ENCODE measurements around the gene CARD19. TPM values are rescaled to one million over a fixed set of nuclear protein-coding genes. Genes with fewer than 3 reads are reported as not detected.
A peak's percentile ranks its signal among the peaks of the same experiment; 100 is the strongest.
"Not testable (repeated sequence)": the region's sequence is repeated elsewhere in the genome, so short reads cannot be mapped to it uniquely, and the experiment has no call there.

CARD19 gene
- total RNA-seq, 1 experiment from 2014 or later = 36.6 TPM

DNA sequence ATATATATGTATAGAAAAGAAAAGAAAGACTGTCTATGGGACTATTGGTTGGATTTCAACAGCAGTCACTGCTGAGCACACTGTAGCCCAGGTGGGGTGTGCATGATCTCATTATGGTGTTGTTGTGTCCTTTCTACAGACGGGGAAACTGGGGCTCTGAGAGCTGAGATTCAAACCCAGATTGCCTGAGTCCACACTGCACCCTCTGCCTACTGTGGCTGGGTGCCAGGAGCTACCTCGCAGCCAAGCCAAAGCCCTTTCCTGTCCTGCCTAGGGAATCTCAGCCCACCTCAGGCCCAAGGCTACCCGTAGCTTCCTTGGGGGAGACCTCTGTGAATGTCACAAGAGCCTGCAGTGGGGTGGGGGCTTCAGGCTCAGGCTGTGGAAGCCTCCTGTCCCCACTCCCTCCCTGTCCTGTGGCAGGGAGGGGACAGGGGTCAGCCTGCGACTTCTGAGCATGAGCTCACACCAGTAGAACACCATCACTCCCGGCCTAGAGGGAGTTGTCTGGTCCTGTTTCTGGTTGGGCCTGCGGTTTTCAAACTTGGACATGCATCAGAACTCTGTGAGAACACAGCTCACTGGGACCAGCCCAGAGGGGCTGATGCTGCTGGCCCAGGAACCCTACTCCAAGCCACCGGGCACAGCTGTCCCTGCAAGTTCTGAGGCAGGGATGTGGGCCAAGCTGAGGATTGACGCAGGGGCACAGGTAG, 45.9 kb downstream of the CARD19 start:
- no peaks in the 10 kb centered on the region for H3K9me3 Mint-ChIP-seq (ENCODE audit: unreplicated experiment)
- POLR2A ChIA-PET = interaction anchor here (0.8 kb wide), 1 partner anchor 8 kb away, joined by 3 read pairs; the partner anchor contains the start of gene NINJ1
- H3K36me3 Mint-ChIP-seq (ENCODE audit: insufficient read depth, unreplicated experiment) = peaks cover 5% of the 10 kb centered on the region
- no TSS peak for BruUV-seq (replicated peaks)
- TF ChIP-seq CTCF (IDR thresholded peaks at IDR 0.05; ENCODE audit: unreplicated experiment) = no peak
- peak; percentile 53 for DNase-seq (ENCODE audit: unreplicated experiment)
- H3K27me3 Mint-ChIP-seq (ENCODE audit: insufficient read depth, unreplicated experiment) = no peaks in the 10 kb centered on the region
- no peak overlapping the region for H3K27ac Mint-ChIP-seq (ENCODE audit: low read depth, unreplicated experiment)
- peaks cover 14% of the 10 kb centered on the region for H3K4me1 Mint-ChIP-seq (ENCODE audit: insufficient read depth, unreplicated experiment)
- intact Hi-C loops (cut with micrococcal nuclease) = no loop called here
- CTCF ChIA-PET = interaction anchor here (1.0 to 1.5 kb wide), 5 partner anchors 12 to 425 kb away, joined by 3 to 8 read pairs (median 3); no protein-coding TSS in a partner anchor
- no peak overlapping the region for H3K4me3 Mint-ChIP-seq (ENCODE audit: unreplicated experiment)

DNA sequence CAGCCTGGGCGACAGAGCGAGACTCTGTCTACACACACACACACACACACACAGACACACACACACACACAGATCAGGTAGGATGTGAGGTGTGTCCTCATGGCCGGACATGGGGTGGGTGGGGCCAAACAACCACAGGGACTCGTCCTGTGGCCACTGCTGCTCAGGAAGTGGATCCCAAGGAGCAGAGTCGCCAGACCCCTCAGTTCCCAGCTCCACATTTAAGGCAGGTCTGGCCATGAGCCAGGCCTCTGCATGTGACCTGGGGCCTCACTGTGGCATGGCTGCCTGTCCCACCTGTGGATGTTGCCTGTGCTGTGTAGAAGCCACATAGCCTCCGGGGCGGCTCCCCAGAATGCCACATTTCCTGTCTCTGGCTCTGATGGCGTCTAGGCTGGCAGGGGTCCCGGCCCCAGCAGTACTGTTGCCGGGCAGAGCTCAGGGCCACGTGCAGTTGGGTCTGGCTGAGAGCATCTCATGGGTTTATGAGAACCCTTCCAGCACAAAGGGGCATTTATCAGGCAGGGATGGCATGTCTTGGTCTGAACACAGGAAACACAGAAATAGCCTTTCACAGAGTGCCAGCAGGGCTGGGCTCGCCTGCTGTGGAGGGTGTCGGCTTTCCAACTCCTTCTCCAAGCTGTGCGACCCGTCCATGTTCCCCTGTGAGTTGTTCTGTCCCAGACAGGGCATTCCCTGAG, 48.0 kb downstream of the CARD19 start:
- POLR2A ChIA-PET = interaction anchor here (1.3 kb wide), 1 partner anchor 9 kb away, joined by 3 read pairs; no protein-coding TSS in a partner anchor

DNA sequence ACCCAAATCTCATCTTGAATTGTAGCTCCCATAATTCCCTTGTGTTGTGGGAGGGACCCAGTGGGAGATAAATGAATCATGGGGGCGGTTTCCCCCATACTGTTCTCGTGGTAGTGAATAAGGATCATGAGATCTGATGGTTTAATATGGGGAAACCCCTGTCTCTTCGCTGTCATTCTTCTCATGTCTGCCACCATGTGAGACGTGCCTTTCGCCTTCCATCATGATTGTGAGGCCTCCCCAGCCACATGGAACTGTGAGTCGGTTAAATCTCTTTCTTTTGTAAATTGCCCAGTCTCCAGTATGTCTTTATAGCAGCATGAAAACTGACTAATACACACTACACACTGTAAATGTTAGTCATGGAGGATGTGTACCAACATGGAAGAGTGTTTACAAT, 50.7 kb downstream of the CARD19 start:
- H3K36me3 Mint-ChIP-seq (ENCODE audit: insufficient read depth, unreplicated experiment); DNase-seq (ENCODE audit: unreplicated experiment); intact Hi-C loops (cut with micrococcal nuclease); BruUV-seq (replicated peaks); POLR2A ChIA-PET; H3K27me3 Mint-ChIP-seq (ENCODE audit: insufficient read depth, unreplicated experiment); H3K4me3 Mint-ChIP-seq (ENCODE audit: unreplicated experiment); H3K9me3 Mint-ChIP-seq (ENCODE audit: unreplicated experiment); H3K27ac Mint-ChIP-seq (ENCODE audit: low read depth, unreplicated experiment); H3K4me1 Mint-ChIP-seq (ENCODE audit: insufficient read depth, unreplicated experiment): not testable (repeated sequence)
- CTCF ChIA-PET = interaction anchor here (0.5 to 1.4 kb wide), 4 partner anchors 8 to 1192 kb away, joined by 3 to 4 read pairs (median 3); no protein-coding TSS in a partner anchor

More for the DNA sequence above, 48.0 kb downstream of the CARD19 start:
- Mint-ChIP-seq H3K4me1 (ENCODE audit: insufficient read depth, unreplicated experiment) (peaks cover 14% of the 10 kb centered on the region), H3K4me3 (ENCODE audit: unreplicated experiment) (no peak overlapping the region), H3K9me3 (ENCODE audit: unreplicated experiment) (no peaks in the 10 kb centered on the region), H3K27me3 (ENCODE audit: insufficient read depth, unreplicated experiment) (no peaks in the 10 kb centered on the region), H3K36me3 (ENCODE audit: insufficient read depth, unreplicated experiment) (peaks cover 5% of the 10 kb centered on the region), H3K27ac (ENCODE audit: low read depth, unreplicated experiment) (no peak overlapping the region)
- BruUV-seq (replicated peaks) = no TSS peak
- peak; percentile 27 for DNase-seq (ENCODE audit: unreplicated experiment)
- CTCF ChIA-PET = interaction anchor here (0.6 to 1.3 kb wide), 2 partner anchors 10 to 271 kb away, joined by 4 read pairs; no protein-coding TSS in a partner anchor
- intact Hi-C loops (cut with micrococcal nuclease) = no loop called here
- no peak for TF ChIP-seq CTCF (IDR thresholded peaks at IDR 0.05; ENCODE audit: unreplicated experiment)

- CTCF ChIA-PET = interaction anchor here (0.6 kb wide), 1 partner anchor 840 kb away, joined by 4 read pairs; no protein-coding TSS in a partner anchor
These were observed 51.6 kb downstream of the CARD19 start for GRCh38 chr9:93147632-93148031.

More at GRCh38 chr9:93147632-93148031, 51.6 kb downstream of the CARD19 start:
- POLR2A ChIA-PET = no interaction called here
- Mint-ChIP-seq H3K9me3 (ENCODE audit: unreplicated experiment) (no peaks in the 10 kb centered on the region), H3K27ac (ENCODE audit: low read depth, unreplicated experiment) (no peak overlapping the region), H3K27me3 (ENCODE audit: insufficient read depth, unreplicated experiment) (no peaks in the 10 kb centered on the region), H3K4me1 (ENCODE audit: insufficient read depth, unreplicated experiment) (peaks cover 8% of the 10 kb centered on the region), H3K36me3 (ENCODE audit: insufficient read depth, unreplicated experiment) (no peaks in the 10 kb centered on the region), H3K4me3 (ENCODE audit: unreplicated experiment) (no peak overlapping the region)
- intact Hi-C loops (cut with micrococcal nuclease) = no loop called here
- BruUV-seq (replicated peaks) = no TSS peak
- no peak for DNase-seq (ENCODE audit: unreplicated experiment)
- TF ChIP-seq CTCF (IDR thresholded peaks at IDR 0.05; ENCODE audit: unreplicated experiment) = no peak
